NCI-H1105 treated with DMSO at 0.1 percent for 48 hours (cell line): Measurements from ENCODE around the gene AMDHD2.
A peak's percentile ranks its signal among the peaks of the same experiment; 100 is the strongest.
"Not testable (repeated sequence)": the region's sequence is repeated elsewhere in the genome, so short reads cannot be mapped to it uniquely, and the experiment has no call there.

Experiments
- DNase-seq: peaks from one replicate; lab custom pipeline; 2025; lab: John Stamatoyannopoulos, UW

AMDHD2 gene, protein sequence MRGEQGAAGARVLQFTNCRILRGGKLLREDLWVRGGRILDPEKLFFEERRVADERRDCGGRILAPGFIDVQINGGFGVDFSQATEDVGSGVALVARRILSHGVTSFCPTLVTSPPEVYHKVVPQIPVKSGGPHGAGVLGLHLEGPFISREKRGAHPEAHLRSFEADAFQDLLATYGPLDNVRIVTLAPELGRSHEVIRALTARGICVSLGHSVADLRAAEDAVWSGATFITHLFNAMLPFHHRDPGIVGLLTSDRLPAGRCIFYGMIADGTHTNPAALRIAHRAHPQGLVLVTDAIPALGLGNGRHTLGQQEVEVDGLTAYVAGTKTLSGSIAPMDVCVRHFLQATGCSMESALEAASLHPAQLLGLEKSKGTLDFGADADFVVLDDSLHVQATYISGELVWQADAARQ

DNA sequence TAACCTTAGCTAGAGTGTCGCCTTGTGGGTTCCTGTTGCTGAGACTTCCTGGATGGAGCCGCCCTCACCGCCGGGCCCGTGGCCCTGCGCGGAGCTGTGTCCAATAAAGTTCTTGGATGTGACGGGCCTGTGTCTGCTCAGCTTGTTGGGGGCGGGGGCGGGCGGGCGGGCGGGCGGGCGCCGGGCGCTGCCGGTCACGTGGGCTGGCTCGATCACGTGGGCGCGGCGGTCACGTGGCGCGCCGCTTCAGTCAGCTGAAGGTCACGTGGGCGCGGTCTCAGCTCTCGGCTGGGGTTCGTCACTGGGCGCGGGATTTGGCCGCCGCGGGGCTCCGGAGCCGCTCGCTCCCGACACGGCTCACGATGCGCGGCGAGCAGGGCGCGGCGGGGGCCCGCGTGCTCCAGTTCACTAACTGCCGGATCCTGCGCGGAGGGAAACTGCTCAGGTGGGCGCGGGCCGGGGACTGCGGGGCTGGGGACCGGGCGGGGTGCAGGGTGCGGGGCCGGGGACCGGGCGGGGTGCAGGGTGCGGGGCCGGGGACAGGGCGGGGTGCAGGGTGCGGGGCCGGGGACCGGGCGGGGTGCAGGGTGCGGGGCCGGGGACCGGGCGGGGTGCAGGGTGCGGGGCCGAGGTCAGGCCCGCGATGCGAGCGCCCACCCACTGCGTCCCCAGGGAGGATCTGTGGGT is at the start of gene AMDHD2:
AMDHD2 (plus strand) TSS at position 275 of the 687 bp plus-strand sequence; CDS start at position 363, 88 bp downstream.
- DNase-seq: peak; percentile 57

DNA sequence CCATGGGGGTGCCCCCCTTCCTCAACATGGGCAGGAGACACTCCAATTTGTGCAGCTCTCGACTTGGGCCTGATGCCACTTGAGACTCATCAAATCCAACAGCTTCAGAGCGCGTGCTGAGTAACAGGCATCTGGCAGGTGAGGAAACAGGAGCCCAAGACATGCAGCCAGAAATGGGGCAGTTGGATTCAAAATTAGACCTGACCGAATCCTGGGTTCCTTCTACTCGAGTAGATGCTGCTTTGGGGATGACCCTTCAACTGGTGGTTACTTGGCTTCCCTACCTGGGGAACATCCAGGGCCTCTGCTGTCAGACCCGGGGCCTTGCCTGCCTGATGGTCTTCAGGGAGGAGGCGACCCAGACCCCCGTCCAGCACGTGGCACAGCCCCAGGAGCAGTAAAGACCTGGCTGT is 49.6 kb upstream of the AMDHD2 start:
- no peak for DNase-seq

DNA sequence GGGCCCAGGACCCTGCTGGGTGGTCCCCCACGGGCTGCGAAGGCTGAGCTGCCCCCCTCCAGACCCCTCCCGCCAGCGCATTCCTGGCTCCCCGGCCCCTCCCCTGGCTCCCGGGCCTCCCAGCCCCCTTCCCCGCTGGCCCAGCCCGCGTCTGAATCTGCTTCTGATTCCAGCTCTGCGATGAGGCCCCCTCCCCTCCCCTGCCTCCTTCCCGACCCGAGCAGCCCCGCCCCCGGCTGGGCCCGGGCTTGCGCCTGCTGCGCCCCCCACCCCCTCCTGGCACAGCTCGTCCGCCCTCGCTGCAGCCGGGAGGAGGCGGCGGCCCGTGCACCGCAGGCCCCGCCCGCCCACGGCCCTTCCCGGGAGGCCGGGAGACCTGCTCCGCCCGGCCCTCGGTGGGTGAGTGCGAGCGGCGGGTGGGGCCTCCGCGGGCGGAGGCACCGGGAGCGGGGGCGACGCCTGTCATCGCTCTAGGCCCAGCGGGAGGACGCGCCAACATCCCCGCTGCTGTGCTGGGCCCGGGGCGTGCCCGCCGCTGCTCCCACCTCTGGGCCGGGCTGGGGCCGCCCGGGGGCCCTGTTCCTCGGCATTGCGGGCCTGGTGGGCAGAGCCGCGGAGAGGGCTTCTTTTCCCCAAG is 49.0 kb upstream of the AMDHD2 start, which contains the start of gene NTN3:
NTN3 (plus strand) TSS at position 282 of the 637 bp plus-strand sequence. CDS start 405 bp downstream, outside the sequence.
- DNase-seq: peak; percentile 21

DNA sequence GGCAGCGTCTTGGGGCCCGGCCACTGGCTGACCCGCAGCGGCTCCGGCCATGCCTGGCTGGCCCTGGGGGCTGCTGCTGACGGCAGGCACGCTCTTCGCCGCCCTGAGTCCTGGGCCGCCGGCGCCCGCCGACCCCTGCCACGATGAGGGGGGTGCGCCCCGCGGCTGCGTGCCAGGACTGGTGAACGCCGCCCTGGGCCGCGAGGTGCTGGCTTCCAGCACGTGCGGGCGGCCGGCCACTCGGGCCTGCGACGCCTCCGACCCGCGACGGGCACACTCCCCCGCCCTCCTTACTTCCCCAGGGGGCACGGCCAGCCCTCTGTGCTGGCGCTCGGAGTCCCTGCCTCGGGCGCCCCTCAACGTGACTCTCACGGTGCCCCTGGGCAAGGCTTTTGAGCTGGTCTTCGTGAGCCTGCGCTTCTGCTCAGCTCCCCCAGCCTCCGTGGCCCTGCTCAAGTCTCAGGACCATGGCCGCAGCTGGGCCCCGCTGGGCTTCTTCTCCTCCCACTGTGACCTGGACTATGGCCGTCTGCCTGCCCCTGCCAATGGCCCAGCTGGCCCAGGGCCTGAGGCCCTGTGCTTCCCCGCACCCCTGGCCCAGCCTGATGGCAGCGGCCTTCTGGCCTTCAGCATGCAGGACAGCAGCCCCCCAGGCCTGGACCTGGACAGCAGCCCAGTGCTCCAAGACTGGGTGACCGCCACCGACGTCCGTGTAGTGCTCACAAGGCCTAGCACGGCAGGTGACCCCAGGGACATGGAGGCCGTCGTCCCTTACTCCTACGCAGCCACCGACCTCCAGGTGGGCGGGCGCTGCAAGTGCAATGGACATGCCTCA is 48.3 kb upstream of the AMDHD2 start:
- DNase-seq: no peak

DNA sequence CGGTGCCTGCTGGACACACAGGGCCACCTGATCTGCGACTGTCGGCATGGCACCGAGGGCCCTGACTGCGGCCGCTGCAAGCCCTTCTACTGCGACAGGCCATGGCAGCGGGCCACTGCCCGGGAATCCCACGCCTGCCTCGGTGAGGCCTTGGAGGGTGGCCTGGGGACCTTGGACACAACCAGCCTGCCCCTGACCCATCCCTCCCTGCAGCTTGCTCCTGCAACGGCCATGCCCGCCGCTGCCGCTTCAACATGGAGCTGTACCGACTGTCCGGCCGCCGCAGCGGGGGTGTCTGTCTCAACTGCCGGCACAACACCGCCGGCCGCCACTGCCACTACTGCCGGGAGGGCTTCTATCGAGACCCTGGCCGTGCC is 47.7 kb upstream of the AMDHD2 start:
- DNase-seq: no peak

DNA sequence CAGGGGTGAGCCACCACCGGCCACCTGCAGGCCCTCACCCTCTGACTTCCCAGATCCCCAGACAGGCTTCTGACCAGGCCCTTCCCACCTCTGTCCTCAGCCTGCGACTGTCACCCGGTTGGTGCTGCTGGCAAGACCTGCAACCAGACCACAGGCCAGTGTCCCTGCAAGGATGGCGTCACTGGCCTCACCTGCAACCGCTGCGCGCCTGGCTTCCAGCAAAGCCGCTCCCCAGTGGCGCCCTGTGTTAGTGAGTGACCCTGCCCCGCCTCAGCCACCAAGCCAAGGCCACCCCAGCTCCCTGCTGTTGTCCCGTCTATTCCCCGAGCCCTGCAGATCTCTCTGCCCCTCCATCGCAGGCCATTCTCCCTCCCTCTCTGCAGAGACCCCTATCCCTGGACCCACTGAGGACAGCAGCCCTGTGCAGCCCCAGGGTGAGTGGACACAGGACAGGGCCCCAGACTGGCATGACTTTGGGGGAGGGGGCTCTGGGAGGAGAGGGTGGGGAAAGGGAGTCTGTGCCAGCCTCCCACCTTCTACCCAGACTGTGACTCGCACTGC is 47.2 kb upstream of the AMDHD2 start:
- no peak for DNase-seq

DNA sequence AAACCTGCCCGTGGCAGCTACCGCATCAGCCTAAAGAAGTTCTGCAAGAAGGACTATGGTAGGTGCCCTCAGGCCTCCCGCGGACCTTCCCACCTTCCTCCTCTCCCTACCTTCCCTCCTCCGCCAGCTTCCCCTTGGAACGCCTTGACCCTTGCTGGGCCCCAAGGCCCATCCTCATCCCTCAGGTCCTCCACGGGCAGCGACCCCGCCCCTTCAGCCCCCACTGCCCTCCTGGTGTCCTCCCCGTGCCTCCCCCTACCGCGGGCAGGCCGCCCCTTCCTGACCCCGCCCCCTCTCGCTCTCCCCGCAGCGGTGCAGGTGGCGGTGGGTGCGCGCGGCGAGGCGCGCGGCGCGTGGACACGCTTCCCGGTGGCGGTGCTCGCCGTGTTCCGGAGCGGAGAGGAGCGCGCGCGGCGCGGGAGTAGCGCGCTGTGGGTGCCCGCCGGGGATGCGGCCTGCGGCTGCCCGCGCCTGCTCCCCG is 46.7 kb upstream of the AMDHD2 start:
- no peak for DNase-seq

DNA sequence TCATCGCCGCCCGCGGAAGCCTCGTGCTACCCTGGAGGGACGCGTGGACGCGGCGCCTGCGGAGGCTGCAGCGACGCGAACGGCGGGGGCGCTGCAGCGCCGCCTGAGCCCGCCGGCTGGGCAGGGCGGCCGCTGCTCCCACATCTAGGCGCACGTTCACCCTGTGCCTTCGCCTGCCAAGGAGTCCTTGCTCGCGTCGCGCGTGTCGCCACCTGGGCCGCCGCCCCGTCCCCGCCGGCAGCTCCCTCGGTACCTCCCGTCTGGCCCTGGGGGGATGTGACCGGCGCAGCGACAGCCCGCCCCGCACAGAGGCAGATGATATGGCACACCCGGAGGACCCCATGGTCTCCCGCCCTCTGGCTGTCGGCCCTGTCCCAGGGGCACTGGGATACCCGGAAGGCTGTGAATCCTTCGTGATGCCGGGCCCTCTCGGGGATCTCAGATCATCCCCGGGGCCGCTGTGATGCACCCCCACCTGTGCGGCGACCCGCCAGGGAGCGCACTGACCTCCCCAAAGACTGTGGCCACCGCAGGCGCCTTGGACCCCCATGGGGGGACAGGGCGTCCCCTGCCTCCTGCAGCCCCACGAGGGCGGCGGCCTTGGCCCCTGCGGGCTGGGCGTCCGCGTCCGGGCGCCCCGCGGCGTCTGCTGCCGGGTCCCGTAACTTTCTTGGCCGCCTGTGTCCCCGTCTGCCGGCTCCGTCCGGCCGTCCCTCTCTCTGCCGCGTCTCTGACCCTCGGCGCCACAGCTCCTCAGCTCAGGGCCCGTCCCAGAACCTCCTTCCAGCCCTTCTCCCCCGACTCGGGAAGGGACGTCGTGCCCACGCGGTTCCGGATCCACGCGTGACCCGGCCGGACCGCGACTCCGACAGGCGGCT is 45.9 kb upstream of the AMDHD2 start:
- DNase-seq: peak; percentile 7

DNA sequence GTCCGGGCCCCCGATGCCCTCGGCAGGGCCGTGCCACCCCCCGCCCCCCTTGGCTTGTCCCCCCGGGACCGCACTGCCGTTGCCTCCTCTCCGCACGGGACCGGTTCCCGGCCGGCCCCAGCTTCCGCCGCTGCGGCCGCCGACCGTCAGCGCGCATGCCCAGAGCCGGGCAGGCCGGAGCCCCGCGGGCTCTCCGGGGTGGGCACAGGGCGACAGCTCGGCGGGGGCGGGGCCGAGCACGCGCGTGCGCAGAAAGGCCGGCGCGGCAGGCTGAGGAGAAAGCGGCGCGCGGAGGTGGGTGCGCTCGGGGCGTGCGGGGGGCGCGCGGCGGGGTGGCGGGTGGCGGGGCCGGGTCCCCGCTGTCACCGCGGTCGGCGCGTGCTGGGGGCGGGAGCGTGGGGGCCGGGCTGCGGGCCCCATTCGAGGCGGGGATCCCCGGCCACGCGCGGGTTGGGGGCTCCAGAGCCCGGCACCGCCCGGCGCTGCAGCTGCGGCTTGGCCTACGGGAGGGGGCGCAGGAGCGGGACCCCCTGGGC is 45.2 kb upstream of the AMDHD2 start, which contains the start of gene TBC1D24:
TBC1D24 (plus strand) TSS at position 251 of the 536 bp plus-strand sequence. CDS start 21,022 bp downstream, outside the sequence.
- DNase-seq: peak; percentile 49

DNA sequence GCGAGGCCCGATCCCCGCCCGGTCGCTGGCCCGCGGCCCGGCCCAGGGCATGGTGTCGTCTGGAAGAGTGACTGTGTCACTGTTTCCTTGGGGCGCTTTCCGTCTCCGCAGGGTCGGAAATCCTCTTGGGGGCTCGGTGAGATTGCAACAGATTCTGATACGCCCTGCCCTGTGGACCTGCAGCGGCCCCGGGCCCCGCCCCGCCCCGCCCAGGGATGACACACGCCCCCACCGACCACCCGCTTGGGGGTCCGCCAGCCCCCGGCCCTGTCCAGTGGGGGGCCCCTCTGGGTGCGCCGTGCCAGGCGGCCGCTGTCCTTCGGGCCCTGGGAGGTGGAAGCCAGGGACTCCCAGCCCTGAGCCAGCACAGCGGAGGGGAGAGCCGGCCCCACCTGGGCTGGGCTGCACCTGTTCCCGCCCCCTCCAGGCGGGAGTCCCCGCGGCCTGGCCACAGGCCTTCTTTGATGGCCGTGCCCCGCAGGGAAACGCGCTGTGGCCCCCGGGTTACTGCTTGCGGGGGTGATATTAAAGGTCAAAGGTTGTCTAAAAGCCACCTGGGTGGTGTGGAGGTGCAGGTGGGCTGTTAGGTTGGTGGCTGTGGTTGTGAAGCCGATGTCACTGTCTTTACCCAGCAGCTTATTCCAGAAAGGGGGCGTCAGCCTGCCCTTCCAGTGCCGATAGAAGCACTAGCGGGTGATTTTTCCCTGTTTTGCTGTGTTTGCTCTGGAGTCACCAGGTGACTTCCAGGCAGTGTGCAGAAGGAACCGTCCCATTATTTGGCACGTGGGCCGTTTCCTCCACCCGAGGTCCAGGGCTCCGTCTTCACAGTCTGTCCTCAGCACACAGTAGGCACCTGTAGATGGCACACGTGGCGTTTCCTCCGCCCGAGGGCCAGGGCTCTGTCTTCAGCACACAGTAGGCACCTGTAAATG is 44.5 kb upstream of the AMDHD2 start:
- DNase-seq: no peak

DNA sequence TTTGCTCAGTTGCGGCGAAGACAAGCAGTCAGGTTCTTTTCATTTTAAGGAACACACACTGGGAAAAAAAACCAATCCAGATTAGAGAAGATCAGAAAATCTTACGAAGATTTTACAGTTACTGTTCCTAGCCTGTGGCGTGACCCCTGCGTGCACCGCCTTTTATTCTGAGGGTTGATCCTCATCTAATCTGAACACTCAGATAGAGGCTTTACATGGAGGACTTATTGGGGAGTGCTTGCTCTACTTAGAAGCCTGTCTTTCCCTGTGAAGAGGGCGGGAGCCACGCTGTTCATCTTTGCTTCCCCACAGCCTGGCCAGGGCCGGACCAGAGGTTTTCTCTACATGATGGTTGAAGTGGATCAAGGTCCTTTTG is 43.8 kb upstream of the AMDHD2 start:
- no peak for DNase-seq

DNA sequence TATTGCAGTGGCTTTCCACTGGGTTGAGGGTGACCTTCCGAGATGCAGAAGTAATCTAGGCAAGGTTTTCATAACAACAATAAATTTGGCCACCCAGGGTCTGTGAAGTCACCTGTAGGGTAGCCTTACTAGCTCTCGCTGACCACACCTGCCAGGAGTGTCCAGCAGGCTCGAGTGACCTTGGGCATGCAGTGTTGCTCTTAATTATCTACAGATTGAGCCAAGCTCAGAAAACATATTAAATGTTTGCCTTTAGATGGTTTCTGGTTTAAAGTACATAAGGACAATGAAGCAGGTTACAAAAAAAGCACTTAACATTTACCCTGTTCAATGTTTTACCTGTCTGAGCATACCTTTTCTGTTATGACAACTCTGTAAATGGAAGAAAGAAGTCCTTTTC is 43.4 kb upstream of the AMDHD2 start:
- DNase-seq: no peak

DNA sequence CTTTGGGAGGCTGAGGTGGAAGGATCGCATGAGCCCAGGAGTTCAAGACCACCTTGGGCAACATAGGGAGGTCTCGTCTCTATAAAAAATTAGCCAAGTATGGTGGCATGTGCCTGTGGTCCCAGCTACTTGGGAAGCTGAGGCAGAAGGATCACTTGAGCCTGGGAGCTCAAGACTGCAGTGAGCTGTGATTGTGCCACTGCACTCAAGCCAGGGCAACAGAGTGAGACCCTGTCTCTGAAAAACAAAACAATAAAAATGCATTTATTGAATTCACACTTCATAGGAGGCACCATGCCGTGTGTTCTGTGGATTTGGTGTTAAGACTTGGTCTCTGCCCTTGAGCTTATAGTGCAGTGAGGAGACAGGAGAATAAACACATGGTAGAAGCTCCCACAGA is 42.8 kb upstream of the AMDHD2 start:
- no peak for DNase-seq

DNA sequence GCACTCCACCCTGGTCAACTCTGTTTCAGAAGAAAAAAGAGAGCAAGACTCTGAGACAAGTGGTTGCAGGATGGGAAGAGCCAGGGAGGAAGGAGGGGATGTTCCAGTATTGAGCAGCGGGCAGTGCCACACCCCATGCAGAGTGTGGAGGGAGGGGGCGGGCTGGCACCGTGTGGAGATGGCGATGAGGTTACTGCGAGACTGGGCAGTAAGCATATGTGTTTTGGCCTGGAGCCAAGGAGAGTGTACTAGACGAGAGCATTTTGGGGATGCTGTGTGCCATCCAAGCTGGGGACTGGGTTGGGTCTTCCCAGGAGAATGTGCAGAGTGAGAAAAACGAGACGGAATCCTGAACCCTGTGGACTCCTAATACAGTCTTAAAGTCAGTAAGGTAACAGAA is 41.9 kb upstream of the AMDHD2 start:
- DNase-seq: no peak

DNA sequence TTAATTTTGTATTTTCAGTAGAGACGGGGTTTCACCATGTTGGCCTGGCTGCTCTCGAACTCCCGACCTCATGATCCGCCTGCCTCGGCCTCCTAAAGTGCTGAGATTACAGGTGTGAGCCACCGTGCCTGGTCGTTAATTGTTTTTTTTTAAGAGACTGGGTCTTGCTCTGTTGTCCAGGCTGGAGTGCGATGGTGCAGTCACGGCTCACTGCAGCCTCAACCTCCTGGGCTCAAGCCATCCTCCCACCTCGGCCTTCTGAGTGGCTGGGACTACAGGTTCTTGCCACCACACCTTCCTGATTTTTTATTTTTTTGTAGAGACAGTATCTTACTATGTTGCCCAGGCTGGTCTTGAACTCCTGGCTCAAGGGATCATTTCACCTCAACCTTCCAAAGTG is 40.2 kb upstream of the AMDHD2 start:
- not testable (repeated sequence) for DNase-seq

DNA sequence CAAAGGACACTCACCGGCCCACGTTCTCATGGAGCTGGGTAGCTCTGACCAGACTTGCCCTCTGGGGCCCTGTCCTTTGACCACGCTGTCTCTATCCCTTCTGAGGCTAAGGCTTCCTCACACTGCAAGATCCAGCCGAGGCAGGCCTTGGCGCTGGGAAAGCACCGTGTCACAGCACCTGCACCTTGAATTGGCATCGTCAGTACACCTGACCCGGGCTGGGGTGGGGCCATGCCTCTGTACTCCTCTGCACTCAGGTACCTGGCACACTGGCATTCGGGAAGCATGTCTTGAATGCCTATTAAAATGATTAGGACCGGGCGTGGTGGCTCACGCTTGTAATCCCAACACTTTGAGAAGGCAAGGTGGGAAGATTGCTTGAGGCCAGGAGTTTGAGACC is 39.2 kb upstream of the AMDHD2 start:
- DNase-seq: no peak

DNA sequence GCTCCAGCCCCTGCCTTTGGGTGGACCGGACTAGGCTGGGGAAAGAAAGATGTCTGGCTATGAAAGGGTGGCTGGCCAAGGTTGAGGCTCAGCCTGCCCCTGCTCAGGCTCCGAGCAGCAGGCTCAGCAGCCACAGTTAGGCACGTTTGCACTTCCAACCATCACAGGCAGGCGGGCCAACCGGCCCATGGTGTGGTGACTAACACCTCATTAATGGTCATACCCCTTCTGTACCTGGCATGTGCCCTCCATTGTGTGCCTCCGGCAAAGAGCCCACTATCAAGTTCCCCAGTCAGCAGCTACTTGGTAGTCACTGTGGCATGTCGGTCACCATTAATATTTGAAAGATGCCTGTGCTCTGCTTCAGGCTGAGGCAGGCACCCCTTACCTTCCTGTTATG is 38.5 kb upstream of the AMDHD2 start:
- DNase-seq: no peak

DNA sequence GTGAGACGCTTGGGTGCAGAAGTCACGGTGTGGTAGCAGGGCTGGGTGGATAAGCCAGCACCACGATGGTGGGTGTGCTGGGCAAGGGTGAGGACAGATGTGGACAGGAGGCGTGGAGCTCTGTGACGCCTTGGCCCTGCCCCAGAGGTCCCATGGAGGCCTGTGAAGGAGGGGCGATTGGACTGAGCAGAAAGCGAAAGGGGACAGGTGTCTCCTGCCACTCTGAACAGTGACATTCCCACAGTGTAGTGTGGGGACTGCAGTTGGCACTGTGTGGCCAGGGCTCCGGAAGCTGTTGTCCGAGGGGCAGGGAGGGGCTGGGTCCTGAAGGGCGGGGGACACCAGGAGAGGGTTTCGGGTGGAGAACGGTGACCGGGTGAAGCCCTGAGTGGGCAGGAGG is 37.9 kb upstream of the AMDHD2 start:
- DNase-seq: no peak
